Measurements from ENCODE around the gene CYP4V2.

CYP4V2 gene

DNA sequence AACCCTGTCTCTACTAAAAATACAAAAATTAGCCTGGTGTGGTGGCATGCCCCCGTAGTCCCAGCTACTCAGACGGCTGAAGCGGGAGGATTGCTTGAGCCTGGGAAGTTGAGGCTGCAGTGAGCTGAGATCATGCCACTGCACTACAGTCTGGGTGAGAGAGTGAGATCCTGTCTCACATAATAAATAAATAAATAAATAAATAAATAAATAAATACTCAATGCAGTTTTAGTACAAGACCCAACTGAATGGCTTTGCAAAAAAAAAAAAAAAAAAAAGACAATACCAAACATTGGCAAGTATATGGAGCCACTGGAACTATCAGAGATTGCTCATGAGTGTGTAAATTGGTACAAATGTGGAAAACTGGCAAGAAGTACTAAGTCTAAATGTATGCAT lies 3.3 kb upstream of the CYP4V2 start:
- no peak for DNase-seq (ENCODE audit: low read depth in 2 of 2)

DNA sequence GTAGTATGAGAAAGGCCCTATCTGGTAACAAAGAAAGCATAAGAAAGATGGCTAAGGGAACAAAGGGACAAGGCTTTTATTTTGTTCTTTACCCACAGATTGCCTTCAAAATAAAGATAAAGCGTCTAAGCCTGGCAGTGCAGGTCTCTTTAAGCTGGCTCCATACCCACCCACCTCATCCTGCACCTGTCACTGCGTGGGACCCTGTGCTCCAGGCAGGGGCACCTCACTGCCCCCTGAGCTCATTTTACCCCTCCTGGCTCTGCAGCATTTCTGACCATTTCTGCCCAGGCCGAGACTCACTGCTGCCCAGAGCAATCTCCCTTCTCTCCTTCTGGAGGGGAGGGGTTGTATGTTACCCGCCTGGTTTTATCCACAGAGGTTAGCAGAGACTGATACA lies 1.7 kb upstream of the CYP4V2 start:
- DNase-seq (ENCODE audit: low read depth in 2 of 2) = no peak

DNA sequence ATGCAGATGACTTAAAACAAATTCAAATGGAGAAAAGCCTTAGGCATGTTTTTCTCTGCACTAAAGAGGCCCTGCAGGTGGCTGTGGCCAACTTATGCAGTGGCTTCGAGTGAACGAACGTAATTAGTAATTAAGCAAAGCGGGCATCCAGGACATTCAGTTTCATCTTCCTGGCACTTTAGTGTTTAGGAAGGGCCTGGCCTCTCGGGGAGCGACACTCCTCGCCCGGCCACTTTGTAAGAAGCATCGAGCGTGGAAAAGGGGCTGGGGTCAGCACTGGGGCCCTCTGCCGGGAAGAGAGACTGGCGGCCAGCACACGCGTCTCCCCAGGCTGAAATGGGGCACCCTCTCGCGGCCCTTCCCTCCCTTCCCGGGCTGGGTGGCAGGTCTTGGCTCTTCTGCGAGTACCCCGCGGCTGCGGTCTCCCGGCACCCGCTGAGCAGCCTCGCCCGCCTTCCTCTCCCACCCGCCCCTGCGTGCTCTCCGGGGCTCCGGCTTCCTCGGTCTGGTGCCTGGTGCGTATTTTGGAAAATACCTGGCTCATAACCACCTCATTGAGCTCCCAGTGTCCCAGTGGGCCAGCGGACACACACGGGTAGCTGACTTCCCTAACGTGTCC lies 677 bp upstream of the CYP4V2 start:
- peak in 1 of 2 donors; percentile 7 for DNase-seq (ENCODE audit: low read depth in 2 of 2)

DNA sequence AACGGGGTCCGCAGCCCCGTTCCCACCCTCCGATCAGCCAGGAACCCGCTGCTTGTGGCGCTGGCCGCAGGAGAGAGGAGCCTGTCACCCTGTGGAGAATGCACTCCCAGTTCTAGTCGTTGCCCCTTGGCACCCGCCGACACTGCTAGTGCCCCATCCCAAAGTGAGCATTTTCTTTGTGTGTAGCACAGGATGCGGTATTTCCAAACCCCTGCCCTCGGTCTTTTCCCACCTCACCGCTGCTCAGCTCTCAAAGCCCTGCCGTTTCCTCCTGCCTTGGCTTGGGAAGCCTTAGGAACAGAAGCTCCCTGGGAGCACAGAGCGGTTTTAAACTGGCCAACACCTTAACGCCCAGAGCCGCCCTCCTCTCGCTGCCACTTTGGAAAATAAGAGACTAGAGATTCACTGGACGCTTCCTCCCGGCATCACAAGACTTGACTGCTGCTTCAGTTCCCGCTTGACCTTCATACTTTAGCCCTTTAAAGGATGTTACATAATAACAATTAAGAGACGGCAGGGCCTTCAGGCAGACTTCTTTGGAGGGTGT lies 772 bp downstream of the CYP4V2 start:
- DNase-seq (ENCODE audit: low read depth in 2 of 2) = peak; percentile 9 to 13

DNA sequence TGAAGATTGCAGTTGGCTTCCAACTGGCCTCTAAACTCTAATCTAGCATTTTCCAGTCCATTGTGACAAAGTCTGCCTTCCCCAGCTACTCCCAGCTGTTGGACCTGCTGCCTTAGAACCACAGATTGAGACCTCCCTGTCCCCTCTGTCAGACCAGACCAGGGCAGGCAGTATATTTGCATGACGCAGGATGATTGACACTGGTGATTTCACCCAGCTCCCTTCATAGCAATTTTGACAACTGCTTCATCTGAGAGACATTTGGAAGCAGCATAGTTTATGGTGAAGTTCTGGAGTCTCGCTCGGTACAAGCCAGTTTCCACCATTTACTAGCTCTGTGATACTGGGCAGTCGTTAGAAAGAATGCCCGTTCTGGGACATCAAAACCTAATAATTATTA lies 2.5 kb downstream of the CYP4V2 start:
- DNase-seq (ENCODE audit: low read depth in 2 of 2) = no peak

DNA sequence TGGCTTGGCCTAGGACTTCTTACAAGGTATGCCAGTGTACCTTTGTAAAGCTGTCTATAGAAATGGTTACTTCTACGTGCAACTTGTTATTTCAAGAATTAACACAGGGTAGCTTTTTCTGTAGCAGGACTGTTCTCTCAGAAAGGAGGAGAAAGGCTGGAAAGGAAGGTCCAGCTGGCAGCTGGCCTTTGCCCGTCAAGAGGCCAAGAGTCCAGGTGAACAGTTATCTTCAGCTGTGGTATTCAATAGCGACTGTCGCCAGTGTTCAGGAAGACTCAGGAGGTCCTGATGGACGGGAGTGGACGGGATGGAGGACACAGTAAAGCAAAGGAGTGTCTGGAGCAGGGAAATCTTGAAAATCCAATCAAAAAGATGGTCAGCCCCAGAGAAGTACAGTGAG lies 4.7 kb downstream of the CYP4V2 start:
- DNase-seq (ENCODE audit: low read depth in 2 of 2) = no peak

DNA sequence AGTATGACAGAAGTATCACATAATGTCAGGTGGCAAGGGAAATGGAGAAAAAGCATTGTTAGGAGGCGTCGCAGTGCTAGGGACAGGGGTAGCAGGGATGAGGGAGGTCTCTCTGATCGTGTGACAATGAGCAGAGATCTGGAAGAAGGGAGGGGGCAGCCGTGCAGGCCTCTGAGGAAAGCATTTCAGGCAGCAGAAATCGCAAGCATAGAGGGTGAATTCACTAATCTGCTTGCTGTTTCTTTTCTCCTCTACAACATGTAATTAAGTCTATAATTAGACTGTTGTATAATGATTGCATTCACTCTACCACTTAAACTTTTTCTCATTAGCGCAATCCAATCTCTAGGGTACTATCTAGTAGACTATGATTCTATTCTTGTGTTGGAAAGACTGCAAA lies 9.1 kb downstream of the CYP4V2 start:
- no peak for DNase-seq (ENCODE audit: low read depth in 2 of 2)

DNA sequence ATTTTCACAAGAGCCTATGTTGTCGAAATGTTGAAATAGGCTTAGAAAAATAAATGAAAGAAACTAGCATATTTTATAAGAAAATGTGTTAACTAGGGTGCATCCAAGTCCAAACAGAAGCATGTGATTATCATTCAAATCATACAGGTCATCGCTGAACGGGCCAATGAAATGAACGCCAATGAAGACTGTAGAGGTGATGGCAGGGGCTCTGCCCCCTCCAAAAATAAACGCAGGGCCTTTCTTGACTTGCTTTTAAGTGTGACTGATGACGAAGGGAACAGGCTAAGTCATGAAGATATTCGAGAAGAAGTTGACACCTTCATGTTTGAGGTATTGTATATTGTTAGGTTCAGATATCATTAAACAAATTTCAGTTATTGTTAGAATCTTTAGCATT lies 9.6 kb downstream of the CYP4V2 start:
- no peak for DNase-seq (ENCODE audit: low read depth in 2 of 2)

DNA sequence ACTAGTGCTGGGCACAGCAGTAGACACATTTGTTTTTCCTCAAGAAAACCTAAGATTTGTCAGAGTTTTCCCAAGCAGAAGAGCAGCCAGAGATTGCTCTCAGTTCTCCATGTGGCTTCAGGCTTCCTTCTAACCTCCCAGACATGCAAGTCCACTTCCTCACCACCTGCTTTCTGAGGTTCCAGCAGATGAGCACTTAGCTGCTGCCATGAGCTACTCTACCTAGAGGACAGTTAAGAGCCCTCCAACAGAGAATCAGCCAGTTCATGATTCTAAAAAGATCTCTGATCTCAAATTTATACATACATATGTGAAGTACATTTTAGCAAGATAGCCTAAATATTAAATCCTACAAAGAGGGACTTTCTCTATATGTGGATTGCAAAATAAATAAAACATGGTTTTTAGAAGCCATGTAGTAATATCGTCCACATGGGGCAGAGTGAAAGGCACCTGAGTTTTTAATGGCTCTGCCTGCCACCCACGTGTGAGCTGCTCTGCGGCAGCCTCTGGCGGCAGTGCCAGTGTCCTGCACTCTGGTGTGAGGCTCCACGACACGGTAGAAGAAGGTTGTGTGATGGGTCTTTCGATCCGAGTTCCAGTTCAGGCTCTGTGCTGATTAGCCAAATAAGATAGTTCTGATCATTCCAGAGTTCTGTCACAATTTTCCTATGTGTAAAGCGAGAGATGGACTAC lies 10.3 kb downstream of the CYP4V2 start:
- peak; percentile 23 to 33 for DNase-seq (ENCODE audit: low read depth in 2 of 2)

DNA sequence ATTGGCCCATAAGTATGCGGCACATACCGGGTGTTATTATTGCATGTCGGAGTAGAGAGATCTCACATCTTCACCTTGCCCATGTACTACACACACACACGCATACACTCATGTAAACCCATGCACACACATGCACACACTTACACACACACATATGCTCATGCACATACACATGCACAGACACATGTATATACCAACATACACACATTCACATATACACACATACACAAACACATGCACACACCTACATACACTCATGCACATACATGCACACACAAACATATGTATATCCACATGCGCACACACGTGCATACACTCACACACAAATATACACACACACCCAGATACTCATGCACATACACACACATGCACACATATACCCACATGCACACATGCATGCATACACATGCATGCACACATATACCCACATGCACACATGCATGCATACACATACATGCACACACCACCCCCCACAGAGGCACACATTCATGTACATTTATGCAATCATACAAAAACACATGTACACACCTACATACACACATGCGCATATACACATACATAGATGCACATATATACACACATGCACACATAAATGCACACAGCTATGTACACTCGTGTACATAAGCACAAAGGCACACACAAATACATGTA lies 11.2 kb downstream of the CYP4V2 start:
- DNase-seq (ENCODE audit: low read depth in 2 of 2) = no peak

DNA sequence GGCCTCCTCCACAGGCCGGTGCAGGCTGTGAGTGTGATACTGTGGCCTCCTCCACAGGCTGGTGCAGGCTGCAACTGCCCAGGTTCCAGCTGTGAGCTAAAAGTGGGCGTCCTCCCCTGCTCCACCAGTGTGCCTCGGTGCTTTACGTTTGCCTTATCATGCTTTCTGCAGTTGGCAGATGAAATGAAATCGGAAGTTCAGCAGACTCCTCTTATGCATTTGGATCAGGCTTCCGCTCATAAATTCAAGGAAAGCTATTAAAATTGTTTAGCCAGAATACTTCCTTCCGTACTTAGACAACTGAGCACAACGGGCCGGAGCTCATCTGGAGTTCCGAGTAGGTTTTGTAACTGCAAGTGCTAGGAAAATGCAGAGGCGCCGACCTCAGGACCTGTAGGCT lies 12.0 kb downstream of the CYP4V2 start:
- no peak for DNase-seq (ENCODE audit: low read depth in 2 of 2)

DNA sequence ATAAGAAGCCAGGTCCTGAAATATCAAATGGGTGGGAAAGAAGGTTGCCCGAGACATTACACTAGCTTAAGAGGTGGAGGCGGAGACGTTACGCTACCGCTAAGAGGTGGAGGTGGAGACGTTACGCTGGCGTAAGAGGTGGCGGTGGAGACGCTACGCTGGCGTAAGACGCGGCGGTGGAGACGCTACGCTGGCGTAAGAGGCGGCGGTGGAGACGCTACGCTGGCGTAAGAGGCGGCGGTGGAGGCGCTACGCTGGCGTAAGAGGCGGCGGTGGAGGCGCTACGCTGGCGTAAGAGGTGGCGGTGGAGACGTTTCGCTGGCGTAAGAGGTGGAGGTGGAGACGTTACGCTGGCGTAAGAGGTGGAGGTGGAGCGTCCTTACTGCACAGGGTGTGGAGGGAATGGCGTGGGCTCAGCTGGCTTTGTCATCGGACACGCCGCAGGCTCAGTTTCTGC lies 12.8 kb downstream of the CYP4V2 start:
- DNase-seq (ENCODE audit: low read depth in 2 of 2) = peak in 1 of 2 donors; percentile 39

DNA sequence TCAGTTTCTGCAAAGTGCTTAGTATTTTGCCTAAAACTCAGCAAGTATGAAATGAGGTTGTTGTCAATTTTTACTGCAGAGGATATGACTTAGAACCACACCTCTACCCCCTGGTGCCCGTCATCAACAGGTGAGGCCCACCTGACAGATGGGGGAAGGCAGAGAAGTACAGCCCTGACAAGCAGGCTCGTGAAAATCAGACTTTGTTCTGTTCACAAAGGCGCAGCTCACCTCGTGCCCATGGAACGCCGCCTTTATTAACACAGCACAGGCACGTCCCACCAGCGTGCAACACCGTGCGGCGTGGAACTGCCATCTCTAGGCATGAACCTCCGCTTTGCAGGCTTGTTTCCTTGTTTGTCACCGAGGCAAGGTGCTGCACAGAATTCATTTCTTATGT lies 13.3 kb downstream of the CYP4V2 start:
- no peak for DNase-seq (ENCODE audit: low read depth in 2 of 2)

DNA sequence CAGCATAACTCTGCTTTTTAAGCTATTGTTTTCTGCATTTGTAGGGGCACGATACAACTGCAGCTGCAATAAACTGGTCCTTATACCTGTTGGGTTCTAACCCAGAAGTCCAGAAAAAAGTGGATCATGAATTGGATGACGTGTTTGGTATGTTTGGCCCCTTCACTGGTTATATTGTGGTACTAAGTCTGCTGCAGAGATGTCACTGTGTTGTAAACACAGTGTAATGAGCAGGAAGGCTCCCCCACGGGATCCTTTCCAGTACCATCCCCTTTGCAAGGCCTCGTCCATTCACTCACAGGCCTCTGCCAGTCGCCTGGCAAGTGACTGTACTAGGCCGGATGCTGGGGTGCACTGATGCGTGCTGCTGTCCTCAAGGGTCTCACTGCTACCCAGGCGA lies 13.8 kb downstream of the CYP4V2 start:
- no peak for DNase-seq (ENCODE audit: low read depth in 2 of 2)

DNA sequence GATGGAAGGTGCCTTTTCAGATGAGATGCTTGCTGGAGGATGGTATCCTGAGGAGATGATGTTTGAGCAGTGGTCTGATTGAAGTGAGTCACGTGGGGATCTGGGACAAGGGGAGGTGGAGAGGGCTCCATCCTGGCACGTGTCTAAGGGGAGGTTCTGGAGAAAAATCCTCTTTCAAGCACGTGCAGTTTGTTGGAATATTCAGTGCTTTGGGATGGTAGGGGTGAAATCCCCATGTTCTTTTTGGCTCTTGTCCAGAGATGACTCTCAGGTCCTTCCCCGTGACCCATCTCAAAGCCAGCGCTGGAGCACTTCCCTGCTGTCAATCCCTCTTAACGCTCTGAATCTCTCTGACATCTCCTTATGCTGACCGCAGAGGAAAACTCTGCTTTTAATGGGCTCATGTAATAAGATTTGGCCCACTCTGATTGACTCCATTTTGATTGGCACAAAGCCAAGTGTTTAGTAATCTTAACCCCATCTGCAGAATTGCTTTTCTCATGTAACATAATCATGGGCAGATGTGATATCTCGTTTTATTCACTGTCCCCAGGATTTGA lies 25.2 kb downstream of the CYP4V2 start:
- DNase-seq (ENCODE audit: low read depth in 2 of 2) = no peak

DNA sequence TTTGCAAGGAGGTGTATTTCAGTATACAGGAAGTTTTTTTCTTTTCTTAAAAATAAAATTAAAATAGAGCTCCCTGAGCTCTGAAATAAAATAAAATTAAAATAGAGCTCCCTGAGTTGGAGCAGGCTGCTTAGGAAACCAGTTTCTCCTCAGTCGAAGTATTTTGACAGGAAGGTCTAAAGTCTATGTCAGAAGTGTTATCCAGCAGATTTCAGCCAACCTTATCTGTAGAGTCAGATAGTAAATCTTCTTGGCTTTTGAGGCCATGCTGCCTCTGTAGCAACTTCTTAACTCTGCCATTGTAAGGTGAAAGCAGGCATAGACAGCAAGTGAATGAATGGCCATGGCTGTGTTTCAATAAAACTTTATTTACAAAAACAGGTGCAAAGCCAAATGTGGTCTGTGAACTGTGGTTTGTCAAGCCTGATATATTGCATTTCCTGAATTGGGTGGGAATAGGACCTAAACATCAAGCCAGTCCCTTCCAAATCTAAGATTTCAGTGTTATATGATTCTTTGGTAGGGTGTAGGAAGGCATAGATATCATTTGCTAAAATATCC lies 26.4 kb downstream of the CYP4V2 start:
- no peak for DNase-seq (ENCODE audit: low read depth in 2 of 2)

DNA sequence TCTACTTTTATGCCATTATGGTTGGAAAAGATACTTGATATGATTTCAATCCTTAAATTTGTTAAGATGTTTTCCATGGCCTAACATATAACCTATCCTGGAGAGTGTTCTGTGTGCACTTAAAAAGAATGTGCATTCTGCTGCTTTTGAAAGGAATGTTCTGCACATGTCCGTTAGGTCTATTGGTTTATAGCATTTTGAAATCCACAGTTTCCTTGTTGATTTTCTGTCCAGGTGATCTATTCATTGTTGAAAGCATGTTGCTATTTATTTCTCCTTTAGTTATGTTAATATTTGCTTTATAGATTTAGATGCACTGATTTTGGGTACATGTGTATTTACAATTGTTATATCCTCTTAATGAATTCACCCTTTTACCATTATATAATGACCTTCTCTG lies 30.3 kb downstream of the CYP4V2 start:
- no peak for DNase-seq (ENCODE audit: low read depth in 2 of 2)

DNA sequence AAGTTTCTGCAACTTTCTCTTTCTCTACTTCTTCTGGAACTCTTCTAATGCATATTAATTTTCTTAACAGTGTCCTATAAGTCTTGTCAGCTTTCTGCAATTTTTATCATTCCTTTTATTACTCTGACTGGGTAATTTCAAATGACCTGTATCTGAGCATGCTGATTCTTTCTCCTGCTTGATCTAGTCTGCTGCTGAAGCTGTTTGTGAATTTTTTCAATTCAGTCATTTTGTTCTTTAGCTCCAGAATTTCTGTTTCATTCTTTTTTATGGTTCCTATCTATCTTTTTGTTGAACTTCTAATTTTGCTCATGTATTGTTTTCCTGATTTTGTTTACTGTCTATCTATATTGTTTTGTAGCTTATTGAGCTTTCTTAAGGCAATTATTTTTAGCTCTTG lies 34.5 kb downstream of the CYP4V2 start:
- no peak for DNase-seq (ENCODE audit: low read depth in 2 of 2)

DNA sequence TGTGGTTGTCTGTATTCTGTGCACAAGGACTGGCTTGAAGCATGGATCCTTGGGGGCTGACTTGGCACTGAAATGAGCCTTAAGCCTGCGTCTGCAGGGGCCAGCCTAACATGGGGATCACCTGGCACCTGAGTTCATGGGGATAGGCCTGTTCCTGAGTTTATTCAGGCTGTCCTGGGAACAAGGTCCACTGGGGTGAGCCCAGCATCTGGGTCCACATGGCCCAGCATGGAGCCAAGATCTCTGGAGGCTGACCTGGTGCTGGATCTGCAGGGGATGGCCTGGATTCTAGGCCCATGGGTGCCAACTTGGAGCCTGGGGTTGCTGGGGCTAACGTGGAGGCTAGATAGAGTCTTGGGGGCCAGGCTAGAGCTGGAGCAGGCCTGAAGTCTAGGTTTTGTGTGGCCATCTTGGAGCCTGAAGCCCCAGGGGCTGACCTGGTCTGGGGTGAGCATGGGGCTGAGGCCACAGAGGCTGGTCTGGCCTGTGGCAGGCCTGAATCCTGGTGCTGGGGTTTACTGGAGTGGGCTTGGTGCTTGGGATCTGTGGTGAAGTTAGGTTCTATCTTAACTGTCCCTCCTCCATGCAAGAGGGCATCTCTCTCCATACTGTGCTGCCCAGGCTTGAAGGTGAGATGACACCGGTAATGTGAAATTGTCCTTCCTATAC lies 35.3 kb downstream of the CYP4V2 start:
- DNase-seq (ENCODE audit: low read depth in 2 of 2) = no peak

DNA sequence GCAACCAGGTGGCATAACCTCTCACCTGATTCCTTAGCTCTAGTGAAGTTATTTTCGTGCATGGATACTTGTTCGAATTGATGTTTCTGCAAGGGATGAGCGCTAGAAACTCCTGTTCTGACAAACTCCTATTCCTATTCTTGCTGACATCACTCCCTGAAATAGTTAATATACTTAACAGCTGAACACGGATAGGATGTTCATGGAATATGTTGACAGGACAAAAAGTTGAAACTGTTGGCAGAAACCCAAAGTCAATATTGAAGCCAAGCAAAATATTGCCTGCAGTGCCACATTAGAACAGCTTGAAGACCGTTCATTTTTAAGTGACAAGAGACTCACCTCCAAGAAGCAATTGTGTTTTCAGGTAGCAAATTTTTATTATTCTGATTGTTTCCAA lies 35.9 kb downstream of the CYP4V2 start, which contains the start of gene KLKB1:
TSS of gene KLKB1 (plus strand) at position 287 of the 400 bp plus-strand sequence. CDS start 689 bp downstream, outside the sequence.
- no peak for DNase-seq (ENCODE audit: low read depth in 2 of 2)

DNA sequence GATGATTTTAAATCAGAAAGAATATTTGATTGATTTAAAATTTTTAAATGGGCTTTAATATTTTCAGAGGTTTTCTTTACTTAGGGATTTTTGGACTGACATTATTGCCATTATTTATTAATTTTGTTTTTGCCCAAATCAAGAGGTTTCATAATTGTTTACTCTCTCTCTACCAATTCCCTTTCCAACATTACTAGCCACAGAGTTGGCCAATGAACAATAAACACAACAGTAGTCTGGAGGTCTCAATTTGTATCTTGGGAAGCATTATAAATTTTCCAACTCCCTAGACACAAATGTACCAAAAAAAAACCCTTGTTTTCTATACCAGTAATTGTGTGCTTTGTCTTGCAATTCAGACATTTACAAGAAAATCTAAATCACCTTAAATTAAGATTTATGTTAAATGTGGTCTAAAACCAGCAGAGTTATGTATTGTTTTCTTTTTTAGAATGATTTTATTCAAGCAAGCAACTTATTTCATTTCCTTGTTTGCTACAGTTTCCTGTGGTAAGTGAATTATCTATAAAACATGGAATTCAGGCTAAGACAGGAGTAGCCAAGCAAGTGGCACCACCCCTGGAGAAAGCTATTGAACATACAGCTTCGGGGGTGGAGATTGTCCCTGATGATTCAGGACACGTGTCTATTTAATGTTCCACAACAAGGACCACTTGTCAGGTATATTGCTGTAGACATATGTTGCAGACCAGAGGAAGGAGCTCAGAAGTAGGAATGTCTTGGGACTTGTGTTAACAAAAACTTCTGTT lies 36.6 kb downstream of the CYP4V2 start:
- DNase-seq (ENCODE audit: low read depth in 2 of 2) = no peak
